Measurements from ENCODE around the gene CLEC16A.
"Not testable (repeated sequence)": the region's sequence is repeated elsewhere in the genome, so short reads cannot be mapped to it uniquely, and the experiment has no call there.

The CLEC16A gene

GRCh38 chr16:11091021-11091785, 146.8 kb downstream of the CLEC16A start:
- no peak for DNase-seq

- no peak for DNase-seq
Observed at GRCh38 chr16:11092788-11093571, 148.6 kb downstream of the CLEC16A start.

GRCh38 chr16:11093572-11094074, 149.3 kb downstream of the CLEC16A start:
- DNase-seq: no peak

- DNase-seq: no peak
Observed at GRCh38 chr16:11094075-11094856, 149.9 kb downstream of the CLEC16A start.

GRCh38 chr16:11094857-11095565, 150.6 kb downstream of the CLEC16A start:
- no peak for DNase-seq

- DNase-seq: no peak
Observed at GRCh38 chr16:11095935-11096334, 151.6 kb downstream of the CLEC16A start.

GRCh38 chr16:11097094-11097786, 152.9 kb downstream of the CLEC16A start:
- DNase-seq: no peak

- DNase-seq: no peak
Observed at GRCh38 chr16:11097787-11098167, 153.4 kb downstream of the CLEC16A start.

GRCh38 chr16:11098601-11099390, 154.4 kb downstream of the CLEC16A start:
- DNase-seq: no peak

- DNase-seq: no peak
Observed at GRCh38 chr16:11099672-11100205, 155.4 kb downstream of the CLEC16A start.

- no peak for DNase-seq
Observed at GRCh38 chr16:11100239-11100750, 155.9 kb downstream of the CLEC16A start.

GRCh38 chr16:11101283-11101682, 156.9 kb downstream of the CLEC16A start:
- DNase-seq: no peak

GRCh38 chr16:11101695-11102522, 157.5 kb downstream of the CLEC16A start:
- DNase-seq: no peak

GRCh38 chr16:11102523-11102898, 158.1 kb downstream of the CLEC16A start:
- no peak for DNase-seq

GRCh38 chr16:11103301-11103700, 158.9 kb downstream of the CLEC16A start:
- not testable (repeated sequence) for DNase-seq

GRCh38 chr16:11104168-11105037, 160.0 kb downstream of the CLEC16A start:
- DNase-seq: no peak

GRCh38 chr16:11105038-11105903, 160.9 kb downstream of the CLEC16A start:
- no peak for DNase-seq

GRCh38 chr16:11106726-11107125, 162.4 kb downstream of the CLEC16A start:
- DNase-seq: no peak
